Esophagus squamous epithelium (tissue), 4 donors: ENCODE data around the gene CLPSL1.

ENCODE experiments used
- POLR2A ChIP-seq, 4 donors: fragments of 450-650 bp; IDR thresholded peaks; one replicate each; pipeline ENCODE4 v1.6.1; 2017; ENCODE audit warnings: antibody characterized with exemption in 4 of 4, mild to moderate bottlenecking in 4 of 4, moderate library complexity in 3 of 4
- TF ChIP-seq, protein P1 (sequence below), 6 experiments: fragments of 450-650 bp in 4 of 6; fragments of 200-600 bp in 2 of 6; sonication (generic) in 2 of 6; IDR thresholded peaks; one replicate each; pipeline ENCODE4 v1.5.1; 2016 to 2019; ENCODE audit warnings: antibody characterized with exemption in 6 of 6, mild to moderate bottlenecking in 4 of 6, moderate library complexity in 4 of 6

DNA sequence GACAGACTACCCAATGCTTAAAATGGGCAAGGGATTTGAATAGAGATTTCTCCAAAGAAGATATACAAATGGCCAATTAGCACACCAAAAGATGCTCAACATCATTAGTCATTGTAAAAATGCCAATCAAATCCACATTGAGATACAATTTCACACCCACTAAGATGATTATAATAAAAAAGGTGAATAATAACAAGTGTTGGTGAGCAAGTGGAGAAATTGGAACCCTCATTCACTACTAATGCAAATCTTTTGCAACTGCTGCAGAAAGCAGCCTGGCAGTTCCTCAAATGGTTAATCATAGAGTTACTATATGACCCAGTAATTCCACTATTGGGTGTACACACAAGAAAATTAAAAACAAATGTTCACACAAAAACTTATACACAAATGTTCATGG is 36.7 kb downstream of the CLPSL1 start:
- TF ChIP-seq, protein P1, sequence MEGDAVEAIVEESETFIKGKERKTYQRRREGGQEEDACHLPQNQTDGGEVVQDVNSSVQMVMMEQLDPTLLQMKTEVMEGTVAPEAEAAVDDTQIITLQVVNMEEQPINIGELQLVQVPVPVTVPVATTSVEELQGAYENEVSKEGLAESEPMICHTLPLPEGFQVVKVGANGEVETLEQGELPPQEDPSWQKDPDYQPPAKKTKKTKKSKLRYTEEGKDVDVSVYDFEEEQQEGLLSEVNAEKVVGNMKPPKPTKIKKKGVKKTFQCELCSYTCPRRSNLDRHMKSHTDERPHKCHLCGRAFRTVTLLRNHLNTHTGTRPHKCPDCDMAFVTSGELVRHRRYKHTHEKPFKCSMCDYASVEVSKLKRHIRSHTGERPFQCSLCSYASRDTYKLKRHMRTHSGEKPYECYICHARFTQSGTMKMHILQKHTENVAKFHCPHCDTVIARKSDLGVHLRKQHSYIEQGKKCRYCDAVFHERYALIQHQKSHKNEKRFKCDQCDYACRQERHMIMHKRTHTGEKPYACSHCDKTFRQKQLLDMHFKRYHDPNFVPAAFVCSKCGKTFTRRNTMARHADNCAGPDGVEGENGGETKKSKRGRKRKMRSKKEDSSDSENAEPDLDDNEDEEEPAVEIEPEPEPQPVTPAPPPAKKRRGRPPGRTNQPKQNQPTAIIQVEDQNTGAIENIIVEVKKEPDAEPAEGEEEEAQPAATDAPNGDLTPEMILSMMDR (IDR thresholded peaks at IDR 0.05), result no peak
- no peak for TF ChIP-seq POLR2A (IDR thresholded peaks at IDR 0.05)
